HG02852 (cell line): Measurements from ENCODE around the gene CHCT1.
"Not testable (repeated sequence)": the region's sequence is repeated elsewhere in the genome, so short reads cannot be mapped to it uniquely, and the experiment has no call there.

Source experiments
- ATAC-seq: cut with Tn5 transposase; IDR thresholded peaks from one replicate; pipeline ENCODE4 v1.9.1; 2021; ENCODE audit warnings: mild to moderate bottlenecking, moderate library complexity; ENCODE audit not compliant: unreplicated experiment

The CHCT1 gene

DNA sequence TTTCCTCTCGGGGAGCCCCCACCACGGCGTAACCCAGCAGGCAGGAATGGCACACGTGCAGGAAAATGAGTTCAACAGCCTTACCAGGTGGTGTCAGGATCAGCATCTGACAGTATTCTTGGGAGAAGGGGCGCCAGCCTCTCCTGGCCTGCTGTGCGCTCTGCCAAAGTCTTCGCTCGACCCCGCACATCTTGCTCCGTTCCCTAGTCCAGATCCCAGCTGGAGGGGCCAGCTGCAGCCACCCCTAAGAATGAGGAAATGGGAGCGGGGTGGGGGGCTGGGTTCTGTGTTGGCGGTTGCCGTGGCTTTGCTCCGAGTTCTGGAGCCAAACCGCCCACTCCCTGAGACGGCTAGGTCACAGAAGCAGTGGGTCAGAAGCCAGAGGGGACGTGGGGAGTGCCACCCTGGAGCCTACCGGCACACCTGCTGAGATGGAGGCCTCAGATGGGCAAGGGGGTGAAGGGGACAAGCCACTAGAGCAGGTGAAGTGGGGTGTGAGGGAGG lies at the start of gene CHCT1:
TSS of gene CHCT1 (plus strand) at position 328 of the 504 bp plus-strand sequence. CDS start at position 432, 104 bp downstream.
- no peak for ATAC-seq

DNA sequence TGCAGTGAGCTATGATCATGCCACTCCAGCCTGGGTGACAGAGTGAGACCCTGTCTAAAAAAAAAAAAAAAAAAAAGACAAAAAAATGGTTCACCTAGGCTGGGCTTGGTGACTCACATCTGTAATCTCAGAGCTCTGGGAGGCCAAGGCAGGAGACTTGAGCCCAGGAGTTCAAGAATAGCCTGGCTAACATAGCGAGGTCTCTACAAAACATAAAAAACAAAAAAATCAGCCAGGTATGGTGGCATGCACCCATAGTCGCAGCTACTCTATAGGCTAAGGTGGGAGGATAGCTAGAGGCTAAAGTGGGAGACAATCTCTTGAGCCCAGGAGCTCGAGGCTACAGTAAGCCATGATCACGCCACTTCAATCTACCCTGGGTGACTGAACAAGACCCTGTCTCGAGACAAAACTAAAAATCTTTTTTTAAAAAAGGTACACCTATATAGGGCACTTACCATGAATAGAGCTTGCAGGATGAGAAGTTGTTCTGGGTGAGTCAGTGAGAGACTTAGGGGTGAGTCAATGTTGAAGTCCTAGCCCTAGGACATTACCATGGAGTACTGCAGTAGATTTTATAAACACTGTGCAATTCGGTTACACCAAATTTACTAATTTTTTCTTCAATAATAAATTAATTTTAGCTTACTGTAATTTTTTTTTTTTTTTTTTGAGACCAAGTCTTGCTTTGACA lies 49.4 kb upstream of the CHCT1 start:
- ATAC-seq = no peak

DNA sequence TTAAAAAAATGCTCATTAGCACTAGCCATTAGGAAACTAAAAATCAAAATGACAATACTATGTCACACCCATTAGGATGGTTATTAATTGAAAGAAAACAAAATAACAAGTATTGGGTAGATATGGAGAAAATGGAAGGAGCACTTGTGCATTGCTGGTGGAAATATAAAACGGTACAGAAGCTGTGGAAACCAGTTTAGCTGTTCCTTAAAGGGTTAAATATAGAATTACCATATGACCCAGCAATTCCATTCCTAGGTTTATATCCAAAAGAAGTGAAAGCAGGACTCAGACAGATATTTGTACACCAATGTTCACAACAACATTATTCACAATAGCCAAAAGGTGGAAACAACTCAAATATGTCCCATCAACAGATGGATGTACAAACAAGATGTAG lies 44.1 kb upstream of the CHCT1 start:
- not testable (repeated sequence) for ATAC-seq

DNA sequence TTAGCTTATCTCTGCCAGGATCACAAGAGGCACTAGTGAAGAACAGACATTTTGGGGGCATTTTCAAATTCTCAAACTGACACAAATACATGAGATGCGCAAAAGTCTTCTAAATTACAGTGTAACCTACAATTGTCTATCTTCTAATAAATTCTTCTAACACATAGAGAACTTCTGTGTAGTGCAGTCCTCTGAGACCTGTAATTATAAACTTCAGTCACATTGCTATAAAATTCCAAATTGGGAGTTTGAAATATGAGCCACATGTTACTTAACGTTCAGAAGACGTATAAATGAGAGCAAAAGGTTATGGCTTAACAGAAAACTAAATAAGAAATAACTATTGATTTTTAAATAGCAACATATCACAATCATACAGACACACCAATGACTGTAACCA lies 42.8 kb upstream of the CHCT1 start:
- ATAC-seq = not testable (repeated sequence)

DNA sequence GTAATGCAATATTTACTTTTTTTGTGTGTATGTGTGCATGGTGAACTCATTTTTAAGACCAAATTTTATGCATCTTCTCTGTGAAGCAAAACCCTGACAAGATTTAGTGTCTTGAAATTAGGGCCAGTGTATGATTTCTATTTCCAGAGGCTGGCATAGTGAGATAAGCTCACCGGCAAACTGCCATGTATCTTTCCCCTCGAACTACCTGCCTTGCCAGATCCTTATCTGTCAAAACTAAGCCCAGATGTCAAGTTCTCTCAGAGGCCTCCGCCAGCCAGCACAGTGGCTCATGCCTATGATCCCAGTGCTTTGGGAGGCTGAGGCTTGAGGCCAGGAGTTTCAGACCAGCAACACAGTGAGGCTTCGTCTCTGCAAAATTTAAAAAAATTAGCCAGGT lies 40.3 kb upstream of the CHCT1 start:
- ATAC-seq = no peak

DNA sequence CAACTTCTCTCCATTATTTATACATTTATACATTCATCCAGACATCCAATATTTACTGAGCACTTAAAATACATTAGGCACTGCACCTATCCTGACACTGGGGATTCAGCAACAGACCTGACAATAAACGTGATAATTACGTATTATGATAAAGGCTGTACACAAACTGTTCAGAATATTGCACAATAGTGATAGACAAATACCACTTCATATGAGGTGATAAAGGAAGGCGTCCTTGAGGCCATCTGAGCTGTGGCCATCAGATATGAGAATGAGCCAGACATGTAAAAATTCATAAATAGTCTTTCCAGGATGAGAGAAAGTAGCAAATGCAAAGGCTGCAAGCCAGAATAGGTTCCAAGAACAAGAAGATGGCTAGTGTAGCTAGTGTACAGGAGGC lies 38.9 kb upstream of the CHCT1 start:
- ATAC-seq = no peak

DNA sequence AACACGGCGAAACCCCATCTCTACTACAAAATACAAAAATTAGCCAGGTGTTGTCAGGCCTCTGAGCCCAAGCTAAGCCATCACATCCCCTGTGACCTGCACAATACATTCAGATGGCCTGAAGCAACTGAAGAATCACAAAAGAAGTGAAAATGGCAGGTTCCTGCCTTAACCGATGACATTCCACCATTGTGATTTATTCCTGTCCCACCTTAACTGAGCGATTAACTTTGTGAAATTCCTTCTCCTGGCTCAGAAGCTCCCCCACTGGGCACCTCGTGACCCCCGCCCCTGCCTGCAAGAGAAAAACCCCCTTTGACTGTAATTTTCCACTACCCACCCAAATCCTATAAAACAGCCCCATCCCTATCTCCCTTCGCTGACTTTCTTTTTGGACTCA lies 37.4 kb upstream of the CHCT1 start:
- ATAC-seq = not testable (repeated sequence)

DNA sequence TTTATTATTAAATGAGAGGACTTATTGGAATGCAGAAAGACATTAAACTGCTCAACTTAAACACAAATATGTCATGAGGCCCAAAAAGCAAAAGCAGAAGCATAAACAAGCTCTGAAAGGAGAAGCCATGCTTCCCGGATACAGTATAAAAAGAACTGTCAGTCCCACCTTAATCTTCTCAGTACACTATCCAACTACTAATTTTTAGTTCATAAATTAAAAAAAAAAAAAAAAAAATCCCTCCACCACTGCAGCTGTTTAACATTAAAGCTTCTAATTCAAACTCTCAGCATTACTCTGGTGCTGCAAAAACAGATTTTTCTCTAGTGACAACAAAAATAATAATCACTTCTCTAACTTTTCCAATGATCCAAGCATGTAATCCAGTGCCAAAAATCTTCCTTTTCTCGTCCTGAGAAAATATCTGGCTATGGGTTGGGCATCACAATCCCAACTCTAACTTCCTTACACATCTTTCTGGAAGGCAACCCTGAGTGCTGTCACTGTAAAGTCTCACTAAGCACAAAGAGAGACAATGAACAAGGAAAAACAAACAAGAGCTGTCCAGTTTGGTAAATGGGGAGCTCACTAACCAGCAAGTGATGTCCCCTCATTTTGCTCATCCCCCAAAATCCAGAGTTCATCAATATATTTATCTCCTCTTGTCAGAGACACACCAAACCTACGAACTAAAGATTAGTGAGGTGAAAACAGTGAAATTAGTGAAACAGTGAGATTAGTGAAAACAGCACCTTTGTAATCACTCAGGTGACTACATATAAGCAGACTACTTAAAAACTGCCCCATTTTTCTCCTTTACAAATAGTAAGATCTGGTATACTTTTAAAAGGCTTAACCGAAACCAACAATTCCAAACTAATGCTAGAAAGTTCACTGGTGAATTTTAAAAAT lies 35.9 kb upstream of the CHCT1 start:
- ATAC-seq = no peak

DNA sequence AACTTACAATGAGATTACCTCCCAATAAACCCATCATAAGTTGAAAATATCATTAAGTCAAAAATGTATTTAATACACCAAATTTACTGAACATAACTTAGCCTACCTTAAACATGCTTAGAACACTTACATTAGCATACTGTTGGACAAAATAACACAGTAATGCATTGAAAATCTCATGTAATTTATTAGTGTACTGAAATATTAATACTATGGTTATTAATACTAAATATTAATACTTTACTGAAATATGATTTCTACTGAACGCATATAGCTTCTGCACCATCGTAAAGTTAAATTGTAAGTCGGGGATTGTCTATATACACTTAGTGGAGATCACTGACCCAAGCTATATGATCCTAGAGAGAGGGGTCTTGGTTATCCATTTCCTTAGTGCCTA lies 34.6 kb upstream of the CHCT1 start:
- no peak for ATAC-seq

DNA sequence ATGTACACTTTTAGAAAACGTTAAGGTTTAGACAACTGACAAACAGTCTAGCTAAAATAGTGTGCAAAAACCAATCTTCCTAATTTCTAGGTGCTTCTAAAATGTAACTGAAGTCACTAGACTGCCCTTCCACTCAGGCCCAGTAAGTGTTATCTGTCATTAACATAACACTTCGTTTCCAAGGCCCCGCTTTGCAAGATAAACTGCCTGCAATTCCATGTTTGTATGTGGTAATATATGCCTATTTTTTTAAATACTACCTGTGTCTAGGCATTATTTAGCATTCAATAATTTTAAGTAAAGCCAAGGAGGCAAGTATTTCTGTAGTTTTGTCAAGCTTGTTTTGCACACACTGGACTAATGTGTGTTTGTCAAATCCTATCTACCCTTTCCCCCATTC lies 33.5 kb upstream of the CHCT1 start:
- no peak for ATAC-seq

DNA sequence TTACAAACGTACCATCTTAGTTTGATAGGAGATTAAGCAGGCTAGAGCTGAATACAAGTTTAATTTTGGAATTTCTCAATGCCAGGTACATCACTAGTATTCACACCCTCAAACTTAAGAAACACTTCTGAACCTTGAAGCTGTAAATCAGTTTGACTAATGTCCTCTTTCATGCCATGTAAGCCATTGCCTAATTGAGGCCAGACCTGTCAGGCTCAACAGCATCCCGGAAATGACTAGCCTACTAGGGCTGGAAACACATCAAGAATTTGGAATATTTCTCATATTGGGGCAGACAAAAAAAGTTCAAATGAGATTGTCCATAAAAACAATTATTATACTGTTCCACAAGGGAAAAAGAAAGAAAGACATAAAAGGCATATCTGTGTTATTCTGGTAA lies 32.1 kb upstream of the CHCT1 start:
- ATAC-seq = no peak

DNA sequence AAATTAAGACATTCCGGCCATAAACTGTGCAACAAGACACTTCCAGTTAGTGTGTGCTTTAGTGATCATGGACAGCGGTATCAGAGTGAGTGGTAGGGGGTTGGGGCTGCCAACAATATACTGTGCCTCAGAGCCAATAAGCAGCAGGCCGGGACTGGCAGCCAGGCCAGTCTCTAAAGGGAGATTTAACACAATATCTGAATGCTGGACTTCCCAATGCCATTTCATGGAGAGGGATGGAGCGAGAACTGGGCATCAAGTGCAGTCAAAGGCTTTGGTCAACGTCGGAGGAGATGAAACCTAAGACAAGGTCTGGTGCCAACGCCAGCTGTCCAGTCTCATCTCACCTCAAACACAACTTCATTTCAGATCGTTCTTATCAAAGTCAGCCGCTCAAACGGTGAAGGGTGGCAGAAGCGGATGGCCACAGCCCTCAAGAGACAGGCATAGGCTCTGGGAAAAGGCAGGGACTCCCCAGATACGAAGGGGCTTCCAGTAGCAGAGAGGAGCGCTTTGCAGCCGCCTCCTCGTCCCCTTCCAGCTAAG lies 31.3 kb upstream of the CHCT1 start:
- ATAC-seq = no peak

DNA sequence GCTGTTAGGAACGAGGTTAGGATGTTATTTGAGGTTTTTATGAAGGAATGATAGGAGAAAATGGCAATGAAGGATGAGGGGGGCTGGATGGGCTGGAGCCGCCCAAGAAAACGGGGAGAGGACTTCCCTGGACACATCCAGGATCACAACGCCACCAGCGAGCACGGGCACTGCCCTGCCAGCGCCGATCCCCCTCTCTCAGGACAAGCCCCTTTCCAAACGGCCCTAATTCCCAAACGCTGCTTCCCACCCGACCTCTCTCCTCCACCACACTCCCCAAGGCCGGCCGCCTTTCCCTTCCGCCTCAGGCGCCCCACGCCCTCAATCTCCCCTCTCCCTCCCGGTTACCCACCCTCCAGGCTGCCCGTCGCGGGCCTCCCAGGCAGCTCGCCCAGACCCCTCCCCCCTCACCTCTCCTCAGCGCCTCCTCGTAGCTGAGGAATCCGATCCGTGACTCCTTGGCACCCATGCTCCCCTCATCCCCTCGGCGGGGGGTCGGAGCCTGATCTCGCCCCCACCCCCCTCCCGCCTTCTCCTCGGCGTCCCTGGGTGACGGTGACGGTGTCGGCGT lies 30.7 kb upstream of the CHCT1 start:
- peak; percentile 39 for ATAC-seq

DNA sequence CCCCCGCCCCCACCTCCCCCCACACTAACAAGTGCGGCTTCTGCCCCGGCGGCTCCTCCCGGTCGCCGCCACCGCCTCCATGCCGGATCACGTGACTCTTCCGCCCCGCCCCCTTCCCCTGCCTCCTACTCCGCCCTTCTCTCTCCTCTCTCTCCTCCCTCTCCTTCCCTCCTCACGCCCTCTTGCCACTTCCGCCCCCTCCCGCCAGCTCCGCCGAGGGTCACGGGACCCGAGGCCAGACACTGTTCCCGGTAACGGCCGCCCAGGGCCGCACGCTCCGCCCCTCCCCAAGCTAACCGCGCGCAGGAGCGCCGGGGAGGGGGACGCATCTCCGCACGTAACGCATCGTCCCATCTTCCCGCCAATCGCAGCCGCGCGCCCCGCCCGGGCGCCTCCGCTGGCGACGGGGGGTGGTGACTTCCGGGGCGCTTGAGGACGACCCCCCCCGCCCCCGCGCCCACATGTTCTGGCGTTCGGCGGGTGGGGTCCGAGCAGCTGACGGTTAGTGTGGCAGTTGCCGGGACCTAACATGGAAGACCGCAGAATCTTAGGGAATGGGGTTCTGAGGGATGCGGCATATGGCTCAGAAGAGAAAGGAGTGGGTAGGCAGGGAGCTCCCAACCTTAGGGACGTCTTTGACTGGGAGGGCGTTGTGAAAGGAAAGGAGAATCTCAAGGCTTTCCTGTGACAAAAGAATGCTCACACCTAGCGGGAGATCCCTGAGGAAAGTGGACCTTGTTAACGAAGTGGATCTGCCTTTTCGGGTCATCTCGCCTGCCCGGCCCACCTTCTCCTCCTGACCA lies 30.0 kb upstream of the CHCT1 start, which contains the start of gene USP32:
TSS of gene USP32 (minus strand) at position 92 of the 803 bp plus-strand sequence. CDS start 194 bp downstream, outside the sequence.
- peak; percentile 87 for ATAC-seq

DNA sequence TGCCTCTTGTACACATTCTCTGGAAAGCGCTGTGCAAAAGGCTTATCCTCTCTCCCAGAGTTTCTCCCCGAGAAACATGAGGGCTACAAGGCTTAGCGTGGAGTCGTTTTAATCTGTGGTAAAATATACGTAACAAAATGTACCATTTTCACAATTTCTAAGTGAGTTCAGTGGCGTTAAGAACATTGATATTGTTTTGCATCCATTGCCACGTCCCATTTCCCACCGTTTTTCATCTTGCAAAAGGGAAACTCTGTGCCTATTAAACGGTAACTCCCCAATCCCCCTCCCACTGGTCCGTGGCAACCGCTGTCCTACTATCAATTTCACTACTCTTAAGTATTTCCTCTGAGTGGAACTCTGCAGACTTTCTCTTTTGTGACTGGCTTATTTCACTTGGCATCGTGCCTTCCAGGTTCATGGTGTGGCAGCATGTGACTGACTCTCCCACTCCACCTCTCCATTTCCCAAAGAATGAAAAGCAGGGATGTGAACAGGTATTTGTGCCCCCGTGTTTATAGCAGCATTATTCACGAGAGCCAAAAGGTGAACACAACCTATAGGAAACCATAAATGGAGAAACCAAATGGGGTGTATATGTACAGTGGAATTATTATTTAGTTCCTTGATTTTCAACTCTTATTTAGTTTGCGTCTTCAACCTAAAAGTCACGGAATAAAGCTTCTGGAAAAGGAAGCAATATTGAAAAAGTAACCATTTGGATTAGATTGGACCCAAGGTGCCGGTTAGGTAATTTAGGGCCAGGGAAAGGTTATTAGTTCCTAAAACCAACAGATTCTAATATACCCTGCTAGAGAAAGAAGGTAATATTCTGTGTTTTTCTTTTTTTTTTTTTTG lies 29.2 kb upstream of the CHCT1 start:
- no peak for ATAC-seq

DNA sequence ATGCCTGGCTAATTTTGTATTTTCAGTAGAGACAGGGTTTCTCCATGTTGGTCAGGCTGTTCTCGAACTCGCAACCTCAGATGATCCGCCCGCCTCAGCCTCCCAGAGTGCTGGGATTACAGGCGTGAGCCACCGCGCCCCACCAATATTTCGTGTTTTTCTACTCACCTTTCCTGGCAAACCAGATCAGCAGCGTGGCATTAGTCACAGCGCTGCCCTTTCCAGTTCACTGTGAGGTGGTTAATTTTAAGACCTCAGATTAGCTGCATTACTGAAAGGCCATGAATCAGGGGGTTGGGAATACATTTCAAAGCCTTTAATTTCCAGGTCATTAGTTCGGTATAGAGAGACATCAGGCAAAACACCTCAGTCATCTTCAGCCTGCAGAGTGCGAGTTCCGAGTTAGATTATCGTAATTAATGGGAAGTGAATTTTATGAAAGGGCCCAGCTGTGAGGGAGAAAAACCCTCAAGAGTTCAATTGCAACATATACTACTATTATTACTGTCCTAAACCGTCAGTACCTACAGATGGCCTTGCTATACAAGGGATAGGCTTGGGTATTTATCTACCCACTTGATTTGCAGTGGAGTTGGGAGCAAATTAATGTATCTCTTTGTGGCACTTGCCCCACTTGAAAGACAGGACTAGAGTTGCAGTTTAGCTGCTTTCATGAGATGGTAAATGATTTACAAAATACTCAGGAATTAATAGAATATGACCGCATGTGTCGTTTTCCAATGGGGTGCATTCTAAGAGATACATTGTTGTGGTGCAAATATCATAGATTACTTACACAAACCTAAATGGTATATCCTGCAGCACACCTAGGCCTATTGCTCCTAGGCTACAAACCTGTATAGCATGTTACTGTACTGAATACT lies 28.2 kb upstream of the CHCT1 start:
- ATAC-seq = no peak

DNA sequence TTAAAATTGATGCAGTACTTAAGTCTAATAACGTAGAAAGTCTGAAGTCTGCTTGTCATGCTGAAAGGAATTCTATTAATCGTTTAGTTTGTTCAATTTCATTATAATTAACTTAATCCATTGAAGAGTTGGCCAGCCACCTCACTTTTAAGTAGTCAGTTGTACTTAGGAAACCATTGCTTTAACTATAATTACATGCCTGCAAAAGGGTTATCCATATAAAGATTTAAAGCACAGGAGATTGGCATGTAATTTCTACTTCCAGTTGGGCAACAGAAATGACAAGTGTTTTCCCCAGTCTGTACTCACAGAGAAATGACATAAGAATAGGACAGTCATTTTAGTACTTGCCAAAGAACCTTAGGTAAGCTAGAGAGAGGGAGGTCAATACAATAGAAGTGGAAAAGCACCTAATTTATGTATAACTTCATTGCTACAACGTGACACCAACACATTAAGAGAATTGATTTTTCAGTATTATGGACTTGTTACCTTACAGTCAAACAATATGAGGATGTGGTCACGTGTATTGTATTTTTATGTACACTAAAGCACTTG lies 26.7 kb upstream of the CHCT1 start:
- ATAC-seq = no peak

DNA sequence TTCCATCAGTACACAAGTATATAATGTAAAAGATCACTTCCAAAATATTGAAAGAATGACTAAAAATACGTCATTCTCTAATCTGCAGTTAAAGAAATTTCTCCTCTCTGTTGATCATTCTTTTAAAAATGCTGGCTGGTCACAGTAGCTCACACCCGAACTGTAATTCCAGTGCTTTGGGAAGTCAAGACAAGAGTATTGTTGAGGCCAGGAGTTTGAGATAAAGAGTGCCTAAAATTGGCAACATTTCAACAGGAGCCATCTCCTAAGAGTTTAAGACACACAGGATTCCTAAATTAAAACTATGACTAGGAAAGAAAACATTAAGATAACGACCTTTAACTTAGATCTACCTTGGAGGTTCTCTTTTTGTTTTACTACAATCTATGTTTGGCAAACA lies 25.9 kb upstream of the CHCT1 start:
- ATAC-seq = no peak
